ENCODE data around the gene LPP.

- TF ChIP-seq CTCF (IDR thresholded peaks at IDR 0.05; ENCODE audit: insufficient read depth, low read length): no peak
- TF ChIP-seq POLR2AphosphoS5 (IDR thresholded peaks at IDR 0.05; ENCODE audit: low read depth): no peak
- no peak for TF ChIP-seq GABPA (IDR thresholded peaks at IDR 0.05; ENCODE audit: low read depth)
Measured at GRCh38 chr3:188913084-188913483, 759.1 kb downstream of the LPP start.
